ENCODE results near the gene SOBP. TPM values are rescaled to one million over a fixed set of nuclear protein-coding genes. Genes with fewer than 3 reads are reported as not detected.

Gene SOBP
- total RNA-seq, 1 experiment from 2014 or later, result 1.4 TPM

GRCh38 chr6:107582086-107582485 lies 92.2 kb downstream of the SOBP start:
- Histone ChIP-seq H3K4me1 (replicated peaks) (no peaks in the 10 kb centered on the region), H3K9me3 (replicated peaks) (no peaks in the 10 kb centered on the region), H3K36me3 (no peaks in the 10 kb centered on the region), H3K27me3 (replicated peaks) (no peaks in the 10 kb centered on the region), H3K27ac (no peak overlapping the region), H3K4me3 (no peak overlapping the region)
- DNase-seq (ENCODE audit: low read depth in 1 of 2, low spot score in 2 of 2), result no peak

- Histone ChIP-seq H3K36me3 (no peaks in the 10 kb centered on the region), H3K4me3 (no peak overlapping the region), H3K27ac (no peak overlapping the region), H3K4me1 (replicated peaks) (no peaks in the 10 kb centered on the region), H3K27me3 (replicated peaks) (no peaks in the 10 kb centered on the region), H3K9me3 (replicated peaks) (no peaks in the 10 kb centered on the region)
- DNase-seq (ENCODE audit: low read depth in 1 of 2, low spot score in 2 of 2), result no peak
Measured at GRCh38 chr6:107584726-107585125, 94.8 kb downstream of the SOBP start.

GRCh38 chr6:107585815-107586435 lies 96.0 kb downstream of the SOBP start:
- Histone ChIP-seq H3K27ac (no peak overlapping the region), H3K4me3 (no peak overlapping the region), H3K36me3 (no peaks in the 10 kb centered on the region), H3K9me3 (replicated peaks) (no peaks in the 10 kb centered on the region), H3K4me1 (replicated peaks) (no peaks in the 10 kb centered on the region), H3K27me3 (replicated peaks) (no peaks in the 10 kb centered on the region)
- no peak for DNase-seq (ENCODE audit: low read depth in 1 of 2, low spot score in 2 of 2)

- no peaks in the 10 kb centered on the region for H3K27me3 ChIP-seq (replicated peaks)
- no peak overlapping the region for H3K27ac ChIP-seq
- no peak overlapping the region for H3K4me3 ChIP-seq
Measured at GRCh38 chr6:107587451-107587850, 97.5 kb downstream of the SOBP start.

GRCh38 chr6:107589199-107589598 lies 99.3 kb downstream of the SOBP start:
- no peak for DNase-seq (ENCODE audit: low read depth in 1 of 2, low spot score in 2 of 2)
- Histone ChIP-seq H3K4me1 (replicated peaks) (no peaks in the 10 kb centered on the region), H3K27ac (no peak overlapping the region), H3K36me3 (no peaks in the 10 kb centered on the region), H3K9me3 (replicated peaks) (no peaks in the 10 kb centered on the region), H3K4me3 (no peak overlapping the region), H3K27me3 (replicated peaks) (no peaks in the 10 kb centered on the region)

More at GRCh38 chr6:107587451-107587850, 97.5 kb downstream of the SOBP start:
- Histone ChIP-seq H3K36me3 (no peaks in the 10 kb centered on the region), H3K4me1 (replicated peaks) (no peaks in the 10 kb centered on the region), H3K9me3 (replicated peaks) (no peaks in the 10 kb centered on the region)
- no peak for DNase-seq (ENCODE audit: low read depth in 1 of 2, low spot score in 2 of 2)

- no peaks in the 10 kb centered on the region for H3K9me3 ChIP-seq (replicated peaks)
- H3K36me3 ChIP-seq, result no peaks in the 10 kb centered on the region
- no peaks in the 10 kb centered on the region for H3K4me1 ChIP-seq (replicated peaks)
- no peak overlapping the region for H3K4me3 ChIP-seq
- no peaks in the 10 kb centered on the region for H3K27me3 ChIP-seq (replicated peaks)
- no peak for DNase-seq (ENCODE audit: low read depth in 1 of 2, low spot score in 2 of 2)
- no peak overlapping the region for H3K27ac ChIP-seq
Measured at GRCh38 chr6:107589934-107590333, 100.0 kb downstream of the SOBP start.

- Histone ChIP-seq H3K4me1 (replicated peaks) (no peaks in the 10 kb centered on the region), H3K36me3 (no peaks in the 10 kb centered on the region), H3K4me3 (no peak overlapping the region), H3K27ac (no peak overlapping the region), H3K27me3 (replicated peaks) (no peaks in the 10 kb centered on the region), H3K9me3 (replicated peaks) (no peaks in the 10 kb centered on the region)
- DNase-seq (ENCODE audit: low read depth in 1 of 2, low spot score in 2 of 2), result no peak
Measured at GRCh38 chr6:107590378-107590777, 100.5 kb downstream of the SOBP start.

GRCh38 chr6:107591346-107591745 lies 101.4 kb downstream of the SOBP start:
- H3K27me3 ChIP-seq (replicated peaks), result no peaks in the 10 kb centered on the region

GRCh38 chr6:107592806-107593205 lies 102.9 kb downstream of the SOBP start:
- no peak for DNase-seq (ENCODE audit: low read depth in 1 of 2, low spot score in 2 of 2)
- no peaks in the 10 kb centered on the region for H3K36me3 ChIP-seq
- no peak overlapping the region for H3K4me3 ChIP-seq
- H3K9me3 ChIP-seq (replicated peaks), result no peaks in the 10 kb centered on the region
- H3K27me3 ChIP-seq (replicated peaks), result no peaks in the 10 kb centered on the region
- H3K4me1 ChIP-seq (replicated peaks), result no peaks in the 10 kb centered on the region
- H3K27ac ChIP-seq, result no peak overlapping the region

More at GRCh38 chr6:107591346-107591745, 101.4 kb downstream of the SOBP start:
- no peaks in the 10 kb centered on the region for H3K36me3 ChIP-seq
- H3K4me1 ChIP-seq (replicated peaks), result no peaks in the 10 kb centered on the region
- H3K27ac ChIP-seq, result no peak overlapping the region
- no peak for DNase-seq (ENCODE audit: low read depth in 1 of 2, low spot score in 2 of 2)
- H3K9me3 ChIP-seq (replicated peaks), result no peaks in the 10 kb centered on the region
- H3K4me3 ChIP-seq, result no peak overlapping the region

GRCh38 chr6:107594736-107595135 lies 104.8 kb downstream of the SOBP start:
- no peak for DNase-seq (ENCODE audit: low read depth in 1 of 2, low spot score in 2 of 2)
- Histone ChIP-seq H3K27me3 (replicated peaks) (no peaks in the 10 kb centered on the region), H3K4me3 (no peak overlapping the region), H3K27ac (no peak overlapping the region), H3K9me3 (replicated peaks) (no peaks in the 10 kb centered on the region), H3K36me3 (no peaks in the 10 kb centered on the region), H3K4me1 (replicated peaks) (peaks cover under 1% of the 10 kb centered on the region)

GRCh38 chr6:107598091-107598490 lies 108.2 kb downstream of the SOBP start:
- DNase-seq (ENCODE audit: low read depth in 1 of 2, low spot score in 2 of 2), result no peak
- Histone ChIP-seq H3K27me3 (replicated peaks) (no peaks in the 10 kb centered on the region), H3K27ac (no peak overlapping the region), H3K4me1 (replicated peaks) (peaks cover 18% of the 10 kb centered on the region), H3K9me3 (replicated peaks) (no peaks in the 10 kb centered on the region), H3K36me3 (no peaks in the 10 kb centered on the region), H3K4me3 (no peak overlapping the region)

- no peaks in the 10 kb centered on the region for H3K9me3 ChIP-seq (replicated peaks)
- DNase-seq (ENCODE audit: low read depth in 1 of 2, low spot score in 2 of 2), result no peak
- no peak overlapping the region for H3K27ac ChIP-seq
- H3K36me3 ChIP-seq, result no peaks in the 10 kb centered on the region
- no peak overlapping the region for H3K4me3 ChIP-seq
- H3K27me3 ChIP-seq (replicated peaks), result no peaks in the 10 kb centered on the region
- peaks cover 20% of the 10 kb centered on the region for H3K4me1 ChIP-seq (replicated peaks)
Measured at GRCh38 chr6:107599043-107599442, 109.1 kb downstream of the SOBP start.

- Histone ChIP-seq H3K36me3 (no peaks in the 10 kb centered on the region), H3K9me3 (replicated peaks) (no peaks in the 10 kb centered on the region), H3K27ac (no peak overlapping the region), H3K27me3 (replicated peaks) (no peaks in the 10 kb centered on the region), H3K4me1 (replicated peaks) (peaks cover 20% of the 10 kb centered on the region), H3K4me3 (no peak overlapping the region)
- DNase-seq (ENCODE audit: low read depth in 1 of 2, low spot score in 2 of 2), result no peak
Measured at GRCh38 chr6:107600121-107600520, 110.2 kb downstream of the SOBP start.

GRCh38 chr6:107600936-107601335 lies 111.0 kb downstream of the SOBP start:
- Histone ChIP-seq H3K4me1 (replicated peaks) (peaks cover 20% of the 10 kb centered on the region), H3K27me3 (replicated peaks) (no peaks in the 10 kb centered on the region), H3K36me3 (no peaks in the 10 kb centered on the region), H3K27ac (no peak overlapping the region), H3K4me3 (no peak overlapping the region), H3K9me3 (replicated peaks) (no peaks in the 10 kb centered on the region)
- peak; percentile 59 to 66 for DNase-seq (ENCODE audit: low read depth in 1 of 2, low spot score in 2 of 2)

GRCh38 chr6:107601406-107601805 lies 111.5 kb downstream of the SOBP start:
- H3K4me1 ChIP-seq (replicated peaks), result peaks cover 20% of the 10 kb centered on the region
- DNase-seq (ENCODE audit: low read depth in 1 of 2, low spot score in 2 of 2), result no peak
- no peak overlapping the region for H3K27ac ChIP-seq
- no peaks in the 10 kb centered on the region for H3K36me3 ChIP-seq
- H3K4me3 ChIP-seq, result no peak overlapping the region
- no peaks in the 10 kb centered on the region for H3K9me3 ChIP-seq (replicated peaks)
- H3K27me3 ChIP-seq (replicated peaks), result no peaks in the 10 kb centered on the region

All from SJSA1 (cell line).